GM12878 (cell line): ENCODE measurements around the gene CALY. TPM values are rescaled to one million over a fixed set of nuclear protein-coding genes. Genes with fewer than 3 reads are reported as not detected.

Experiments used
- ATAC-seq: fragments of 200-7000 bp; cut with Tn5 transposase; 3 replicates; pipeline ENCODE4 v1.9.1; 2020; ENCODE audit warnings: mild to moderate bottlenecking, moderate library complexity
- BruUV-seq: library from RNA; stranded (reverse); fragments of 400-500 nt; replicated peaks from 2 replicates; lab custom pipeline; 2021; lab: Mats Ljungman, UMichigan
- CTCF ChIA-PET: fragments of 300-600 bp; sonication (Branson Sonifier 250); formaldehyde crosslinking; extraction: SDS; loops from one replicate; lab custom pipeline; 2021; ENCODE audit warnings: inconsistent platforms; lab: Yijun Ruan, JAX
- POLR2A ChIA-PET: fragments of 350-600 bp; formaldehyde crosslinking; extraction: SDS; loops from one replicate; lab custom pipeline; 2021; ENCODE audit warnings: inconsistent platforms; lab: Charles Lee
- RAD21 ChIA-PET: fragments of 300-600 bp; sonication (Branson Sonifier 250); formaldehyde crosslinking; loops from one replicate; lab custom pipeline; 2023; ENCODE audit warnings: antibody characterized with exemption; ENCODE audit not compliant: unreplicated experiment; lab: Charles Lee
- SMC1A ChIA-PET: fragments of 300-600 bp; sonication (Branson Sonifier 250); formaldehyde crosslinking; loops from one replicate; lab custom pipeline; 2023; ENCODE audit not compliant: unreplicated experiment, uncharacterized antibody; lab: Charles Lee
- DNase-seq: peaks from one replicate; pipeline ENCODE4 v3.0.0-alpha.2; 2011; ENCODE audit warnings: low read depth, low spot score
- FAIRE-seq: peaks from 3 replicates; lab custom pipeline; 2011; peaks lifted over from hg19 to GRCh38; lab: Jason Lieb, UNC
- H2AFZ ChIP-seq: 2 replicates; pipeline ENCODE4 v1.6.0; 2011; ENCODE audit warnings: low read depth, low read length, control low read depth; ENCODE audit not compliant: control insufficient read depth
- H3K27ac ChIP-seq: 2 replicates; pipeline ENCODE4 v1.5.1; 2011; ENCODE audit warnings: control low read depth; ENCODE audit not compliant: control insufficient read depth, insufficient read depth
- H3K27me3 ChIP-seq, 2 experiments: replicated peaks in 1 of 2; 2 replicates each; pipeline versions ENCODE4 v1.6.0 to v1.6.1; 2011; ENCODE audit warnings: low read length in 1 of 2; ENCODE audit not compliant: control insufficient read depth in 2 of 2, insufficient read depth in 2 of 2
- H3K36me3 ChIP-seq, 2 experiments: 2 replicates each; pipeline ENCODE4 v1.5.1; 2011; ENCODE audit warnings: low read length in 1 of 2; ENCODE audit not compliant: control insufficient read depth in 2 of 2, insufficient read depth in 2 of 2
- H3K4me1 ChIP-seq: 2 replicates; pipeline ENCODE4 v1.6.1; 2011; ENCODE audit warnings: mild to moderate bottlenecking, low read length, moderate library complexity, mixed read lengths; ENCODE audit not compliant: control insufficient read depth, insufficient read depth
- H3K4me2 ChIP-seq: 2 replicates; pipeline ENCODE4 v1.6.0; 2011; ENCODE audit warnings: control low read depth; ENCODE audit not compliant: control insufficient read depth, insufficient read depth
- H3K4me3 ChIP-seq: fragments of 200-600 bp; sonication (generic); 2 replicates; pipeline ENCODE4 v1.5.1; 2016
- H3K79me2 ChIP-seq: 2 replicates; pipeline ENCODE4 v1.6.0; 2011; ENCODE audit warnings: low read length; ENCODE audit not compliant: control insufficient read depth, insufficient read depth
- H3K9ac ChIP-seq: 2 replicates; pipeline ENCODE4 v1.8.0; 2011; ENCODE audit warnings: low read length, control low read depth, mixed read lengths; ENCODE audit not compliant: control insufficient read depth, insufficient read depth
- H3K9me3 ChIP-seq: replicated peaks from 3 replicates; pipeline ENCODE4 v1.5.1; 2011; ENCODE audit warnings: mild to moderate bottlenecking, low read length; ENCODE audit not compliant: control insufficient read depth, insufficient read depth
- H4K20me1 ChIP-seq: 2 replicates; pipeline ENCODE4 v1.6.0; 2011; ENCODE audit not compliant: control insufficient read depth, insufficient read depth
- BACH1 ChIP-seq: fragments of 450-650 bp; IDR thresholded peaks from 2 replicates; pipeline ENCODE4 v1.6.1; 2017; ENCODE audit warnings: mild to moderate bottlenecking, borderline replicate concordance
- CREM ChIP-seq: IDR thresholded peaks from 2 replicates; pipeline ENCODE4 v1.6.1; 2014; ENCODE audit warnings: antibody characterized with exemption, low read depth
- GATAD2B ChIP-seq: fragments of 450-650 bp; conservative IDR thresholded peaks from 2 replicates; pipeline ENCODE4 v1.6.1; 2017; ENCODE audit warnings: low read depth, mild to moderate bottlenecking, moderate library complexity
- HDGF ChIP-seq: fragments of 450-650 bp; IDR thresholded peaks from 2 replicates; pipeline ENCODE4 v1.6.1; 2016; ENCODE audit warnings: antibody characterized with exemption
- IRF4 ChIP-seq: IDR thresholded peaks from 2 replicates; pipeline ENCODE4 v1.6.1; 2011; ENCODE audit warnings: low read depth, low read length
- MLLT1 ChIP-seq: fragments of 450-650 bp; IDR thresholded peaks from 2 replicates; pipeline ENCODE4 v1.6.1; 2016; ENCODE audit warnings: mild to moderate bottlenecking
- MXI1 ChIP-seq: fragments of 150-350 bp; IDR thresholded peaks from 2 replicates; pipeline ENCODE4 v1.6.1; 2011; ENCODE audit warnings: low read depth, mild to moderate bottlenecking, inconsistent platforms, low read length, improper control_type of control experiment
- MYB ChIP-seq: fragments of 150-350 bp; IDR thresholded peaks from 2 replicates; pipeline ENCODE4 v1.6.1; 2014; ENCODE audit warnings: mild to moderate bottlenecking, low read depth, low read length, borderline replicate concordance
- NFYA ChIP-seq: IDR thresholded peaks from 2 replicates; pipeline ENCODE4 v1.6.1; 2011; ENCODE audit warnings: low read depth, mild to moderate bottlenecking, low read length, improper control_type of control experiment, borderline replicate concordance
- NR2C1 ChIP-seq: fragments of 450-650 bp; IDR thresholded peaks from 2 replicates; pipeline ENCODE4 v1.6.1; 2017; ENCODE audit warnings: antibody characterized with exemption, mild to moderate bottlenecking, moderate library complexity
- POLR2A ChIP-seq: IDR thresholded peaks from 2 replicates; pipeline ENCODE4 v1.6.1; 2011; ENCODE audit warnings: low read depth, mild to moderate bottlenecking, low read length
- SMAD1 ChIP-seq: fragments of 450-650 bp; IDR thresholded peaks from 2 replicates; pipeline ENCODE4 v1.6.1; 2018; ENCODE audit warnings: mild to moderate bottlenecking, low read depth; ENCODE audit not compliant: partially characterized antibody
- TAF1 ChIP-seq: IDR thresholded peaks from 2 replicates; pipeline ENCODE4 v1.6.1; 2011; ENCODE audit warnings: mild to moderate bottlenecking, low read depth, low read length, borderline replicate concordance
- ZBED1 ChIP-seq: IDR thresholded peaks from 2 replicates; pipeline ENCODE4 v1.6.1; 2016; ENCODE audit warnings: borderline replicate concordance
- WGBS: methylation state at CpG from one replicate; pipeline ENCODE4 v1.1.6; 2016; ENCODE audit warnings: low lambda C conversion rate; ENCODE audit not compliant: insufficient replicate concordance, insufficient coverage; ENCODE audit errors: missing lambda C conversion rate; 5-methylcytosine and 5-hydroxymethylcytosine counted together
- in situ Hi-C: fragments of 300-500 bp; cut with MboI; formaldehyde crosslinking; loops from 9 replicates; pipeline ENCODE4 v1.14.3; 2018; ENCODE audit warnings: mixed read lengths
- intact Hi-C: fragments of 100-400 bp; cut with micrococcal nuclease; formaldehyde crosslinking; loops from one replicate; pipeline ENCODE4 v1.14.2; 2022; ENCODE audit not compliant: unreplicated experiment
- polyA plus RNA-seq, 11 experiments: library from polyadenylated mRNA; depleted of rRNA in 4 of 11; unstranded in 6 of 11; stranded (reverse) in 5 of 11; fragments of >200 nt; fragmentation: Nextera tagmentation in 4 of 11; fragmentation: Illumina TruSeq in 1 of 11; extraction: Ambion mirVana in 4 of 11; extraction: Trizol in 1 of 11; gene quantifications; 1 replicate in 1 of 11; 2 replicates in 10 of 11; pipeline versions ENCODE4 v1.2.1 to v1.2.3, GENCODE V29; 2011 to 2016; ENCODE audit warnings: inconsistent platforms in 2 of 11, missing spikeins in 2 of 11, low read depth in 1 of 11
- total RNA-seq, 4 experiments: library from RNA; depleted of rRNA in 3 of 4; stranded (reverse); fragments of >200 nt in 3 of 4; fragmentation: Illumina TruSeq in 1 of 4; extraction: Trizol in 1 of 4; gene quantifications; 2 replicates each; pipeline versions ENCODE4 v1.2.1 to v1.2.3, GENCODE V29; 2013 to 2021
- TF ChIP-seq, protein P1 (sequence below): fragments of 450-650 bp; IDR thresholded peaks from 2 replicates; pipeline ENCODE4 v1.6.1; 2014; ENCODE audit warnings: mild to moderate bottlenecking
- TF ChIP-seq, protein P2 (sequence below): fragments of 450-650 bp; IDR thresholded peaks from 2 replicates; pipeline ENCODE4 v1.6.1; 2017; ENCODE audit warnings: borderline replicate concordance

Gene CALY
- total and polyA plus RNA-seq, 10 of the 15 experiments (the other 5 are each of a cell fraction or from before 2014, with no cell fraction given), result 0.07 TPM; not detected in 9

- POLR2A ChIA-PET, result no interaction called here
Measured at GRCh38 chr10:133287832-133288500, 48.7 kb downstream of the CALY start.

GRCh38 chr10:133286366-133286765 lies 50.3 kb downstream of the CALY start:
- H3K4me3 ChIP-seq, result no peak overlapping the region
- ChIA-PET SMC1A (no interaction called here), RAD21 (no interaction called here), CTCF (no interaction called here), POLR2A (no interaction called here)
- 93% methylated on average over 18 of the region's 18 CpGs for WGBS
- FAIRE-seq (no peak), DNase-seq (no peak), ATAC-seq (no peak)
- no peaks in the 10 kb centered on the region for H4K20me1 ChIP-seq
- in situ Hi-C loops, result no loop called here
- no TSS peak for BruUV-seq
- H3K4me2 ChIP-seq, result no peak overlapping the region
- no peaks in the 10 kb centered on the region for H3K79me2 ChIP-seq
- peaks cover 6 to 24% of the 10 kb centered on the region in 2 experiments for H3K36me3 ChIP-seq
- H3K27me3 ChIP-seq, result no peaks in the 10 kb centered on the region
- no peak overlapping the region for H3K9ac ChIP-seq
- H3K9me3 ChIP-seq, result no peaks in the 10 kb centered on the region
- intact Hi-C loops, result no loop called here
- H3K4me1 ChIP-seq, result no peaks in the 10 kb centered on the region
- no peak overlapping the region for H2AFZ ChIP-seq
- H3K27ac ChIP-seq, result no peak overlapping the region
- TF ChIP-seq HDGF (no peak), MYB (no peak), MXI1 (no peak), MLLT1 (no peak), TAF1 (no peak), SMAD1 (no peak), BACH1 (no peak), GATAD2B (no peak), ZBED1 (no peak), NR2C1 (no peak), IRF4 (no peak), CREM (no peak)
- TF ChIP-seq, protein P1, sequence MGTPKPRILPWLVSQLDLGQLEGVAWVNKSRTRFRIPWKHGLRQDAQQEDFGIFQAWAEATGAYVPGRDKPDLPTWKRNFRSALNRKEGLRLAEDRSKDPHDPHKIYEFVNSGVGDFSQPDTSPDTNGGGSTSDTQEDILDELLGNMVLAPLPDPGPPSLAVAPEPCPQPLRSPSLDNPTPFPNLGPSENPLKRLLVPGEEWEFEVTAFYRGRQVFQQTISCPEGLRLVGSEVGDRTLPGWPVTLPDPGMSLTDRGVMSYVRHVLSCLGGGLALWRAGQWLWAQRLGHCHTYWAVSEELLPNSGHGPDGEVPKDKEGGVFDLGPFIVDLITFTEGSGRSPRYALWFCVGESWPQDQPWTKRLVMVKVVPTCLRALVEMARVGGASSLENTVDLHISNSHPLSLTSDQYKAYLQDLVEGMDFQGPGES, result no peak
- TF ChIP-seq, protein P2, sequence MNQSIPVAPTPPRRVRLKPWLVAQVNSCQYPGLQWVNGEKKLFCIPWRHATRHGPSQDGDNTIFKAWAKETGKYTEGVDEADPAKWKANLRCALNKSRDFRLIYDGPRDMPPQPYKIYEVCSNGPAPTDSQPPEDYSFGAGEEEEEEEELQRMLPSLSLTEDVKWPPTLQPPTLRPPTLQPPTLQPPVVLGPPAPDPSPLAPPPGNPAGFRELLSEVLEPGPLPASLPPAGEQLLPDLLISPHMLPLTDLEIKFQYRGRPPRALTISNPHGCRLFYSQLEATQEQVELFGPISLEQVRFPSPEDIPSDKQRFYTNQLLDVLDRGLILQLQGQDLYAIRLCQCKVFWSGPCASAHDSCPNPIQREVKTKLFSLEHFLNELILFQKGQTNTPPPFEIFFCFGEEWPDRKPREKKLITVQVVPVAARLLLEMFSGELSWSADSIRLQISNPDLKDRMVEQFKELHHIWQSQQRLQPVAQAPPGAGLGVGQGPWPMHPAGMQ, result no peak

More at GRCh38 chr10:133287832-133288500, 48.7 kb downstream of the CALY start:
- no peak overlapping the region for H3K9ac ChIP-seq
- H3K4me3 ChIP-seq, result no peak overlapping the region
- intact Hi-C loops (no loop called here), in situ Hi-C loops (no loop called here)
- H3K27me3 ChIP-seq, result no peaks in the 10 kb centered on the region
- H3K36me3 ChIP-seq, result peaks cover 9 to 26% of the 10 kb centered on the region in 2 experiments
- H2AFZ ChIP-seq, result no peak overlapping the region
- ChIA-PET RAD21 (no interaction called here), SMC1A (interaction anchor here (1.4 kb wide), 1 partner anchor 10 kb away, joined by 4 read pairs; no protein-coding TSS in a partner anchor), CTCF (interaction anchor here (1.2 kb wide), 1 partner anchor 19 kb away, joined by 3 read pairs; no protein-coding TSS in a partner anchor)
- BruUV-seq, result no TSS peak
- H3K79me2 ChIP-seq, result no peaks in the 10 kb centered on the region
- no peaks in the 10 kb centered on the region for H4K20me1 ChIP-seq
- no peaks in the 10 kb centered on the region for H3K9me3 ChIP-seq
- no peaks in the 10 kb centered on the region for H3K4me1 ChIP-seq
- no peak overlapping the region for H3K4me2 ChIP-seq
- FAIRE-seq, result no peak
- no peak overlapping the region for H3K27ac ChIP-seq
- TF ChIP-seq POLR2A (peak; percentile 23; the same call in 1 of the 2 replicates), NFYA (no peak)
- DNase-seq, result no peak
- WGBS, result 94% methylated on average over 42 of the region's 46 CpGs
- ATAC-seq, result no peak
